Right lobe of liver (tissue), 6 donors: ENCODE results near the gene GRM2. TPM values are rescaled to one million over a fixed set of nuclear protein-coding genes. Genes with fewer than 3 reads are reported as not detected.

Source experiments
- ATAC-seq, 4 donors: fragments of 200-7000 bp; cut with Tn5 transposase; one replicate each; pipeline ENCODE4 v1.9.1; 2020; ENCODE audit warnings: mild to moderate bottlenecking in 4 of 4, moderate library complexity in 4 of 4
- DNase-seq, 3 donors: peaks; one replicate each; pipeline ENCODE4 v3.0.0-alpha.2; 2020
- H3K27ac ChIP-seq, 3 donors: fragments of 200-600 bp; one replicate each; pipeline ENCODE4 v1.8.0; 2022
- H3K27me3 ChIP-seq, 2 donors: fragments of 200-600 bp; one replicate each; pipeline ENCODE4 v1.8.0; 2022
- H3K36me3 ChIP-seq, 4 donors: fragments of 200-600 bp; sonication (generic) in 1 of 4; one replicate each; pipeline versions ENCODE4 v1.5.1 to v1.8.0; 2017 to 2022; ENCODE audit warnings: control low read depth in 1 of 4
- H3K4me1 ChIP-seq, 4 donors: fragments of 200-600 bp; sonication (generic) in 1 of 4; one replicate each; pipeline versions ENCODE4 v1.5.1 to v1.8.0; 2017 to 2022; ENCODE audit warnings: control low read depth in 1 of 4
- H3K4me3 ChIP-seq, 3 donors: fragments of 200-600 bp; one replicate each; pipeline ENCODE4 v1.8.0; 2022
- H3K9me3 ChIP-seq, 4 donors: fragments of 200-600 bp; sonication (generic) in 1 of 4; one replicate each; pipeline versions ENCODE4 v1.5.1 to v1.8.0; 2017 to 2022; ENCODE audit warnings: control low read depth in 1 of 4
- CTCF ChIP-seq, 4 donors: fragments of 200-600 bp in 3 of 4; fragments of 450-650 bp in 1 of 4; IDR thresholded peaks; one replicate each; pipeline versions ENCODE4 v1.5.1 to v1.8.0; 2016 to 2022; ENCODE audit warnings: antibody characterized with exemption in 4 of 4, mild to moderate bottlenecking in 2 of 4
- POLR2A ChIP-seq: fragments of 450-650 bp; IDR thresholded peaks from one replicate; pipeline ENCODE4 v1.6.1; 2017; ENCODE audit warnings: antibody characterized with exemption, mild to moderate bottlenecking
- WGBS: methylation state at CpG from one replicate; pipeline ENCODE4 v1.1.6; 2018; ENCODE audit warnings: low coverage, low lambda C conversion rate; ENCODE audit not compliant: insufficient coverage; ENCODE audit errors: missing lambda C conversion rate; 5-methylcytosine and 5-hydroxymethylcytosine counted together
- intact Hi-C, 2 donors: fragments of 100-400 bp; cut with DNase I; formaldehyde crosslinking; loops; one replicate each; pipeline versions ENCODE4 v1.11.2 to v1.14.1; 2022
- total RNA-seq, 6 experiments: library from RNA; depleted of rRNA in 2 of 6; stranded (reverse); fragments of >200 nt in 2 of 6; fragmentation: NEBNext Ultra II Directional in 3 of 6; extraction: Animal tissue kit (Norgen Biotek cat#: 25700) in 3 of 6; gene quantifications; one replicate each; pipeline versions ENCODE4 v1.1.0 to v1.2.4, GENCODE V29; 2016 to 2023
- donor health status: DM: no; HTN: yes; CAD: no.
- donor health status: DM: no; HTN: no; CAD: no.
- donor health status: DM: no; HTN: no; CAD: no.
- donor health status: DM: no; HTN: yes; CAD: no.
- donor health status: DM: no; HTN: yes; CAD: no.

Gene GRM2
- total RNA-seq, 6 experiments from 2014 or later, result 1.2 TPM; not detected in 5

- intact Hi-C loops, result no loop called here
- 72% methylated on average over 6 of the region's 8 CpGs for WGBS
- TF ChIP-seq CTCF (IDR thresholded peaks at IDR 0.05) (no peak), POLR2A (no peak)
- Histone ChIP-seq H3K36me3 (no peaks in the 10 kb centered on the region), H3K4me3 (no peak overlapping the region), H3K9me3 (no peaks in the 10 kb centered on the region), H3K4me1 (peaks cover 0 to 3% (median 0%) of the 10 kb centered on the region in 4 donors), H3K27me3 (no peaks in the 10 kb centered on the region), H3K27ac (no peak overlapping the region)
- ATAC-seq, result no peak
- peak; percentile 8 to 28 (median 26) for DNase-seq
Measured at GRCh38 chr3:51711352-51712037, 4.6 kb downstream of the GRM2 start.

GRCh38 chr3:51712038-51712420, 5.2 kb downstream of the GRM2 start:
- Histone ChIP-seq H3K27ac (no peak overlapping the region), H3K36me3 (no peaks in the 10 kb centered on the region), H3K9me3 (no peaks in the 10 kb centered on the region), H3K4me3 (no peak overlapping the region), H3K27me3 (no peaks in the 10 kb centered on the region), H3K4me1 (peaks cover 0 to 1% (median 0%) of the 10 kb centered on the region in 4 donors)
- DNase-seq (no peak), ATAC-seq (no peak)
- intact Hi-C loops, result no loop called here
- no peak for TF ChIP-seq POLR2A
- no CpG with 5 or more reads among the region's 1 CpG for WGBS

- Histone ChIP-seq H3K27me3 (no peaks in the 10 kb centered on the region), H3K4me3 (no peak overlapping the region), H3K36me3 (no peaks in the 10 kb centered on the region), H3K9me3 (no peaks in the 10 kb centered on the region), H3K4me1 (no peaks in the 10 kb centered on the region), H3K27ac (no peak overlapping the region)
- DNase-seq (peak; percentile 6 to 42 (median 39)), ATAC-seq (no peak)
- TF ChIP-seq POLR2A (no peak), CTCF (IDR thresholded peaks at IDR 0.05) (no peak)
- intact Hi-C loops, result no loop called here
- 93% methylated on average over 5 of the region's 20 CpGs for WGBS
Measured at GRCh38 chr3:51712511-51712931, 5.7 kb downstream of the GRM2 start.

GRCh38 chr3:51712963-51713362, 6.1 kb downstream of the GRM2 start:
- intact Hi-C loops, result no loop called here

More at GRCh38 chr3:51712963-51713362, 6.1 kb downstream of the GRM2 start:
- DNase-seq (peak in 1 of 3 donors; percentile 30), ATAC-seq (no peak)
- WGBS, result no CpG with 5 or more reads among the region's 19 CpGs
- Histone ChIP-seq H3K27me3 (no peaks in the 10 kb centered on the region), H3K4me3 (no peak overlapping the region), H3K27ac (no peak overlapping the region), H3K36me3 (no peaks in the 10 kb centered on the region), H3K9me3 (no peaks in the 10 kb centered on the region), H3K4me1 (no peaks in the 10 kb centered on the region)
- no peak for TF ChIP-seq CTCF (IDR thresholded peaks at IDR 0.05)
- TF ChIP-seq POLR2A, result no peak
